H1 (cell line): Measurements from ENCODE around the gene RGS17.

Source experiments
- CTCF ChIP-seq, 3 experiments: IDR thresholded peaks; 1 replicate in 2 of 3; 2 replicates in 1 of 3; pipeline versions ENCODE4 v1.5.1 to v1.6.1; 2011; ENCODE audit warnings: low read length in 3 of 3, mild to moderate bottlenecking in 3 of 3, inconsistent platforms in 2 of 3, low read depth in 1 of 3, moderate library complexity in 1 of 3; ENCODE audit not compliant: insufficient read depth in 1 of 3; ENCODE audit errors: control extremely low read depth in 1 of 3
- POLR2A ChIP-seq, 2 experiments: IDR thresholded peaks; 1 replicate in 1 of 2; 2 replicates in 1 of 2; pipeline ENCODE4 v1.6.1; 2011; ENCODE audit warnings: low read depth in 2 of 2, low read length in 2 of 2, mild to moderate bottlenecking in 2 of 2; ENCODE audit errors: control extremely low read depth in 1 of 2
- RFX5 ChIP-seq: IDR thresholded peaks from 2 replicates; pipeline ENCODE4 v1.6.1; 2011; ENCODE audit warnings: low read depth, low read length, improper control_type of control experiment, borderline replicate concordance

- TF ChIP-seq RFX5 (no peak), POLR2A (IDR thresholded peaks at IDR 0.05; ENCODE audit: control extremely low read depth in 1 of 2, low read depth in 2 of 2, low read length in 2 of 2) (no peak), CTCF (IDR thresholded peaks at IDR 0.05; ENCODE audit: control extremely low read depth in 1 of 3, insufficient read depth in 1 of 3, low read depth in 1 of 3, low read length in 3 of 3) (no peak)
These were observed 27.8 kb downstream of the RGS17 start for GRCh38 chr6:153103319-153103655.
